EL (cell line): ENCODE measurements around the gene NFE2L2.
"Not testable (repeated sequence)": the region's sequence is repeated elsewhere in the genome, so short reads cannot be mapped to it uniquely, and the experiment has no call there.

Experiments
- DNase-seq: peaks from one replicate; pipeline ENCODE4 v3.0.0-alpha.2; 2016

Gene NFE2L2

GRCh38 chr2:177255227-177255601, 9.3 kb downstream of the NFE2L2 start:
- no peak for DNase-seq

- peak; percentile 70 for DNase-seq
These were observed 9.9 kb downstream of the NFE2L2 start for GRCh38 chr2:177254433-177255226.

- DNase-seq: no peak
These were observed 10.8 kb downstream of the NFE2L2 start for GRCh38 chr2:177253704-177254103.

GRCh38 chr2:177252808-177253531, 11.6 kb downstream of the NFE2L2 start:
- no peak for DNase-seq

GRCh38 chr2:177251165-177251542, 13.4 kb downstream of the NFE2L2 start:
- DNase-seq: no peak

GRCh38 chr2:177250461-177250860, 14.1 kb downstream of the NFE2L2 start:
- DNase-seq: no peak

- no peak for DNase-seq
These were observed 15.5 kb downstream of the NFE2L2 start for GRCh38 chr2:177249038-177249437.

- DNase-seq: no peak
These were observed 16.7 kb downstream of the NFE2L2 start for GRCh38 chr2:177247693-177248262.

- not testable (repeated sequence) for DNase-seq
These were observed 17.9 kb downstream of the NFE2L2 start for GRCh38 chr2:177246523-177247030.

- DNase-seq: no peak
These were observed 18.5 kb downstream of the NFE2L2 start for GRCh38 chr2:177246000-177246399.

- DNase-seq: peak; percentile 85
These were observed 19.5 kb downstream of the NFE2L2 start for GRCh38 chr2:177245010-177245422.

GRCh38 chr2:177244244-177244771, 20.2 kb downstream of the NFE2L2 start:
- no peak for DNase-seq

GRCh38 chr2:177243476-177243875, 21.1 kb downstream of the NFE2L2 start:
- peak; percentile 32 for DNase-seq

- DNase-seq: no peak
These were observed 21.5 kb downstream of the NFE2L2 start for GRCh38 chr2:177243073-177243472.

GRCh38 chr2:177242121-177242987, 22.2 kb downstream of the NFE2L2 start:
- peak; percentile 92 for DNase-seq

- DNase-seq: peak; percentile 57
These were observed 22.8 kb downstream of the NFE2L2 start for GRCh38 chr2:177241711-177242120.

- peak; percentile 73 for DNase-seq
These were observed 24.4 kb downstream of the NFE2L2 start for GRCh38 chr2:177239932-177240630.

GRCh38 chr2:177239053-177239452, 25.5 kb downstream of the NFE2L2 start:
- no peak for DNase-seq

GRCh38 chr2:177237932-177238331, 26.6 kb downstream of the NFE2L2 start:
- DNase-seq: no peak

- DNase-seq: no peak
These were observed 28.6 kb downstream of the NFE2L2 start for GRCh38 chr2:177235855-177236437.

GRCh38 chr2:177234267-177234666, 30.3 kb downstream of the NFE2L2 start:
- no peak for DNase-seq
